GM12801 (cell line): ENCODE data around the gene DPYD.

Experiments
- TF ChIP-seq, protein P1 (sequence below): IDR thresholded peaks from one replicate; pipeline ENCODE4 v1.5.1; 2011; ENCODE audit warnings: control low read depth; ENCODE audit not compliant: insufficient read length; ENCODE audit errors: extremely low read depth

The DPYD gene

DNA sequence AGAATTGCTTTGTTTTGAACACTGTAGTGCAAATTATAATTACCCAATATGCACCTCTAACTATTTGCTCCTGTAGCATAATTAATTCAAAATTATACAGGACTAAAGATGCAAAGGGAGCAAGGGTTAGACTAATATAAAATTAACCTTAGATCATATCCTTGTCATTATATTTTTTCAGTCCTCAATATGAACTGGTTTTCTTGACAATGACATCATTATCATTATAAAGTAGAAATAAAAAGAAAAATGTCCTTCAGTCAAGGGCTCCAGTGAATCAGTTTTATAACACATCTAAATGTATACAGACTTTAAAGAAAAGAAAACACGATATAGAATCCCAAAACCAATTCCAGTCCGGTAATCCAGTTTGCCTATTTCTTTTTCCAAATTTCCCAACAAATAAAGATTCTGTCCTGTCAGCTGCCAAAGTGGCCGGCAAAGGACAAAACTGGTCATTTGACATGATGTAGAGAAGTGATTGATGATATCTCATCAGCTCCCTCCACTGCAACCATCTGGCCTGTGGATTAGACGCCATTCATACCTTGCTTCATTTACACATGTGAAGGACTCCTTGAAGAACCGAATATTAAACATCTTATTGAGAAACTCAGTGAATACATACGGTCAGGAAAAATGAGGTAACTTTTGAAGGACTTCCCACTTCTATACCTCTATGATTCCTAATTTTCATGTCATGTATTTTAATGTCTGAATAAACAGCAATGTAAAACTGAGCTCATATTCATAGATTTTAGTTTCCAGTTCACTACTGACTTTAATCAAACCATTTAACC lies 15.5 kb downstream of the DPYD start:
- TF ChIP-seq, protein P1, sequence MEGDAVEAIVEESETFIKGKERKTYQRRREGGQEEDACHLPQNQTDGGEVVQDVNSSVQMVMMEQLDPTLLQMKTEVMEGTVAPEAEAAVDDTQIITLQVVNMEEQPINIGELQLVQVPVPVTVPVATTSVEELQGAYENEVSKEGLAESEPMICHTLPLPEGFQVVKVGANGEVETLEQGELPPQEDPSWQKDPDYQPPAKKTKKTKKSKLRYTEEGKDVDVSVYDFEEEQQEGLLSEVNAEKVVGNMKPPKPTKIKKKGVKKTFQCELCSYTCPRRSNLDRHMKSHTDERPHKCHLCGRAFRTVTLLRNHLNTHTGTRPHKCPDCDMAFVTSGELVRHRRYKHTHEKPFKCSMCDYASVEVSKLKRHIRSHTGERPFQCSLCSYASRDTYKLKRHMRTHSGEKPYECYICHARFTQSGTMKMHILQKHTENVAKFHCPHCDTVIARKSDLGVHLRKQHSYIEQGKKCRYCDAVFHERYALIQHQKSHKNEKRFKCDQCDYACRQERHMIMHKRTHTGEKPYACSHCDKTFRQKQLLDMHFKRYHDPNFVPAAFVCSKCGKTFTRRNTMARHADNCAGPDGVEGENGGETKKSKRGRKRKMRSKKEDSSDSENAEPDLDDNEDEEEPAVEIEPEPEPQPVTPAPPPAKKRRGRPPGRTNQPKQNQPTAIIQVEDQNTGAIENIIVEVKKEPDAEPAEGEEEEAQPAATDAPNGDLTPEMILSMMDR, result no peak

DNA sequence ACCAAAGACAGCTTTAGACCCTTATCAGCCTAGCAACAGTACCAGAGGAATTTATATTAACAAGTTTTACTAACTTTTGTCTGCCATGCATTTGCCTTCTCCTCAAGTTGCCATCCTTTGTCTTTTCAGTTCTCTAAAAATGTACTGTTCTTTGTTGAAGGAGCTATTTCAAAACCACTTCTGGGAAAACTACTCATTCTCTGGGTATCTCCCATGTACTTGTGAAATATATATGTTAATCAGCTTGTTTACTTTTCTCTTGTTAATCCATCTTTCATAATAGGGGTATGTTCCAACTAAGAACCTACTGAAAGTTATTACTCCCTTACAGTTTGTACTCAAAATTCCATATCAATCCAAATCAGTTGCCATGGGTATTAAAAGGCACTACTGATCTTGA lies 16.3 kb downstream of the DPYD start:
- TF ChIP-seq, protein P1, result no peak

DNA sequence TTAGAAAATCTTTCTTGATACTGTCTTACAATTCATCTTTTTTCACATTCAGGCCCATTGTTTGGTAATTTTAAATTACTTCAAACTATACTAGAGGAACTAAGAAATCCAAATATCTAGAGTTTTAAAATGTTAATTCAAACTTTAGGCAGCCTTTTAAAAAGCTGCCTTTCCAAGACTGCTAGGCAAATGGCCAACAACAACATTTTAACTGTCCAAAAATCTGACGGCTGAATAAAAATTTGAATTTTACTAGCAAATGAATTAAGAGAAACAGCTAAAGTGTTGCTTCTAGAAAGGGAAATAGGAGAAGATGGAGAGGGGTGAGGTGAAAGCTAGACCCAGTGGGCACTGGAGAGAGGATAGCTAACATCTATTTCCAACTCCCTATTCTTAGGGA lies 17.2 kb downstream of the DPYD start:
- TF ChIP-seq, protein P1, result no peak

DNA sequence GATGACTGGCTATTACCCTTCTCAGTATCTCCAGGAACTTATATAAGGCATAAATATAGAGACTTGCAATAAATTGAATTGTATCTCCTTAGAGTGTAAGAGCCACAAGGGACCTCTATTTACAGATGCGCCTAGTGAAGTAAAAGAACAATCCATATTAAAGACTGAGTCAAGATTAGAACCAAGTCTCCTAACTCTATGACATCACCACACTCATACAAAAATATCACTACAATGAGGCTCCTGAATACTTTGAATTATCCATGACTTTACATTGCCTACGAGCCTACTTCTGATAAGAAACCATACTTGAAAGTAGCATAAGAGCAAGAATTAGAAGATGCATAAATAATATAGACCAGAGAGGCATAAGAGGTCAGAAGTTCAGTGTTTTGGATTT lies 18.8 kb downstream of the DPYD start:
- TF ChIP-seq, protein P1, result no peak

DNA sequence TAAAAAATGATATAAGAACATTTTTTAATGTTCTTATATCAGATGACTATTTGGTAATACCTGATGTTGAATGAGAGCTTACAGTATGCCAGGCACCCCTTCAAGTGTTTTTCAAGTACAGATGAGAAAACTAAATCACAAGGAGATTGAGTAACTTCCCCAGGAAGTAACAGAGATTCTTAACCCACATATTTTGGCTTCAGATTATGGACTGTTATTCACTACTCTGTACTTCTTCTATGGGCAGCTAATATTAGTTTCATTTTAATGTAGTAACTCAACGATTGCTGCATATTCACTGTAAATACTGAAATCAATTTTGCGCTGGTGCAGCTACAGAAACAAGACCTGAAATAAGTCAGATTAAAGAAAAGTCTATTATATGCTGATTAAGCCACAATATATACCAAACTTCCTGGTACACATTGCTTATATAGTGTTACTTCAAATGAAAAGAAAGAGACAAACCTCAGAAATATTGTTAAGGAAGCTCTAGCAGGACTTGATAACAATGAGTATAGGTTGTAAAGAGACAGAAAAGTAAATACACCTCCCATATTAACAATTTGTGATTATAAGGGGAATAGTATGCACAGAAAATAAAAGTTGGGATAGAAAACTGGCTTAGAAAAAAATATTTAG lies 19.7 kb downstream of the DPYD start:
- TF ChIP-seq, protein P1, result no peak

GRCh38 chr1:97898948-97899347 lies 21.9 kb downstream of the DPYD start:
- TF ChIP-seq, protein P1, result no peak

GRCh38 chr1:97895278-97895677 lies 25.6 kb downstream of the DPYD start:
- TF ChIP-seq, protein P1, result no peak
